HepG2 (cell line): ENCODE measurements around the gene ADGRF1. TPM values are rescaled to one million over a fixed set of nuclear protein-coding genes. Genes with fewer than 3 reads are reported as not detected.

Experiments
- ATRX ChIP-seq: sonication (generic); formaldehyde crosslinking; IDR thresholded peaks from 2 replicates; pipeline ENCODE4 v1.4.0; 2020; ENCODE audit warnings: missing genetic modification reagents, borderline replicate concordance
- BCL6 ChIP-seq: IDR thresholded peaks from 2 replicates; pipeline ENCODE4 v1.6.1; 2016; ENCODE audit warnings: missing genetic modification reagents, missing compliant biosample characterization
- BHLHE40 ChIP-seq: IDR thresholded peaks from 2 replicates; pipeline ENCODE4 v1.6.1; 2011; ENCODE audit warnings: low read length, improper control_type of control experiment
- FOSL2 ChIP-seq: sonication (generic); formaldehyde crosslinking; IDR thresholded peaks from 2 replicates; pipeline ENCODE4 v1.4.0; 2020; ENCODE audit warnings: missing genetic modification reagents
- GPN1 ChIP-seq: sonication (generic); formaldehyde crosslinking; IDR thresholded peaks from 2 replicates; pipeline ENCODE4 v1.5.1; 2020; ENCODE audit warnings: missing genetic modification reagents, borderline replicate concordance
- HNRNPK ChIP-seq: fragments of 200-400 bp; formaldehyde crosslinking; IDR thresholded peaks from 2 replicates; pipeline ENCODE4 v1.6.1; 2018; ENCODE audit warnings: low read length, low read depth, moderate library complexity, mild to moderate bottlenecking; ENCODE audit not compliant: poor library complexity, severe bottlenecking
- HOXD1 ChIP-seq: sonication (generic); formaldehyde crosslinking; IDR thresholded peaks from 2 replicates; pipeline ENCODE4 v1.5.0; 2020; ENCODE audit warnings: missing genetic modification reagents
- NFIC ChIP-seq: IDR thresholded peaks from 2 replicates; pipeline ENCODE4 v1.6.1; 2012; ENCODE audit warnings: mild to moderate bottlenecking, low read length, inconsistent platforms
- NR2C2 ChIP-seq: sonication (generic); formaldehyde crosslinking; IDR thresholded peaks from 2 replicates; pipeline ENCODE4 v1.4.0; 2020; ENCODE audit warnings: missing genetic modification reagents, mild to moderate bottlenecking, moderate library complexity, borderline replicate concordance
- NR2F6 ChIP-seq, 2 experiments: IDR thresholded peaks; 2 replicates each; pipeline ENCODE4 v1.6.1; 2016; ENCODE audit warnings: antibody characterized with exemption in 1 of 2, mild to moderate bottlenecking in 1 of 2
- PATZ1 ChIP-seq: sonication (generic); formaldehyde crosslinking; IDR thresholded peaks from 2 replicates; pipeline ENCODE4 v1.4.0; 2020; ENCODE audit warnings: missing genetic modification reagents
- RBFOX2 ChIP-seq: fragments of 200-400 bp; formaldehyde crosslinking; IDR thresholded peaks from 2 replicates; pipeline ENCODE4 v1.6.1; 2017; ENCODE audit warnings: low read depth, mild to moderate bottlenecking, low read length
- REST ChIP-seq, 2 experiments: IDR thresholded peaks; 2 replicates each; pipeline ENCODE4 v1.6.1; 2011 to 2012; ENCODE audit warnings: low read length in 2 of 2, borderline replicate concordance in 1 of 2, low read depth in 1 of 2, mild to moderate bottlenecking in 1 of 2, moderate library complexity in 1 of 2
- STAG1 ChIP-seq: sonication (generic); formaldehyde crosslinking; IDR thresholded peaks from 2 replicates; pipeline ENCODE4 v1.4.0; 2020; ENCODE audit warnings: missing genetic modification reagents
- TEAD2 ChIP-seq: sonication (generic); formaldehyde crosslinking; IDR thresholded peaks from 2 replicates; pipeline ENCODE4 v1.9.0; 2021; ENCODE audit warnings: missing genetic modification reagents
- ZMAT3 ChIP-seq: sonication (generic); formaldehyde crosslinking; conservative IDR thresholded peaks from 2 replicates; pipeline ENCODE4 v1.7.0; 2021; ENCODE audit warnings: missing genetic modification reagents
- ZNF251 ChIP-seq: sonication (generic); formaldehyde crosslinking; IDR thresholded peaks from 2 replicates; pipeline ENCODE4 v1.9.0; 2021; ENCODE audit warnings: mild to moderate bottlenecking, missing genetic modification reagents
- ZNF333 ChIP-seq: sonication (generic); formaldehyde crosslinking; IDR thresholded peaks from 2 replicates; pipeline ENCODE4 v1.4.0; 2020; ENCODE audit warnings: mild to moderate bottlenecking, missing genetic modification reagents, borderline replicate concordance
- ZNF543 ChIP-seq: sonication (generic); formaldehyde crosslinking; IDR thresholded peaks from 2 replicates; pipeline ENCODE4 v1.4.0; 2020; ENCODE audit warnings: mild to moderate bottlenecking, missing genetic modification reagents
- ZNF549 ChIP-seq: sonication (generic); formaldehyde crosslinking; IDR thresholded peaks from 2 replicates; pipeline ENCODE4 v1.5.0; 2020; ENCODE audit warnings: missing genetic modification reagents
- ZNF552 ChIP-seq: sonication (generic); formaldehyde crosslinking; IDR thresholded peaks from 2 replicates; pipeline ENCODE4 v1.9.0; 2022; ENCODE audit warnings: missing genetic modification reagents, mild to moderate bottlenecking, borderline replicate concordance
- ZNF740 ChIP-seq: sonication (generic); formaldehyde crosslinking; IDR thresholded peaks from 2 replicates; pipeline ENCODE4 v1.4.0; 2020; ENCODE audit warnings: missing genetic modification reagents
- polyA plus RNA-seq, 8 experiments: library from polyadenylated mRNA; depleted of rRNA in 3 of 8; stranded (reverse) in 7 of 8; unstranded in 1 of 8; fragments of >200 nt; fragmentation: Illumina TruSeq in 4 of 8; extraction: Trizol in 4 of 8; gene quantifications; 2 replicates each; pipeline versions ENCODE4 v1.2.1 to v1.2.3, GENCODE V29; 2011 to 2016; ENCODE audit warnings: low read depth in 4 of 8, missing spikeins in 1 of 8, mixed read lengths in 1 of 8; ENCODE audit not compliant: insufficient read depth in 1 of 8
- total RNA-seq, 5 experiments: library from RNA; depleted of rRNA; stranded (reverse); fragments of >200 nt; fragmentation: Illumina TruSeq; extraction: Trizol; gene quantifications; 2 replicates each; pipeline ENCODE4 v1.2.3, GENCODE V29; 2016; ENCODE audit warnings: low read depth in 1 of 5

Gene ADGRF1
- total and polyA plus RNA-seq, 2 of the 13 experiments (the other 11 are each of a cell fraction or from before 2014, with no cell fraction given): not detected

- peak; percentile 86 for TF ChIP-seq NR2C2
- no peak for TF ChIP-seq ATRX
- no peak for TF ChIP-seq HNRNPK
- peak; percentile 93 for TF ChIP-seq HOXD1 (CRISPR knock-in tag)
- peak; percentile 87 for TF ChIP-seq FOSL2
- TF ChIP-seq NFIC: peak; percentile 97
- TF ChIP-seq NR2F6 (IDR thresholded peaks at IDR 0.05): peak; percentile 99
- TF ChIP-seq NR2F6 (CRISPR knock-in tag; IDR thresholded peaks at IDR 0.05): peak; percentile 99
- TF ChIP-seq ZNF552 (CRISPR knock-in tag): 0 out of 2 replicates have a peak, but pooled peaks have one; percentile 40
- peak; percentile 43; the same call in 1 of the 2 replicates for TF ChIP-seq ZMAT3
- peak; percentile 82; the same call in 1 of the 2 replicates for TF ChIP-seq ZNF740 (CRISPR knock-in tag)
- no peak; the same call in 1 of the 2 replicates for TF ChIP-seq RBFOX2
- peak in 1 of 2 experiments; percentile 81; a peak in 2 of 4 replicates for TF ChIP-seq REST (IDR thresholded peaks at IDR 0.05; ENCODE audit: borderline replicate concordance in 1 of 2, low read depth in 1 of 2, low read length in 2 of 2)
- TF ChIP-seq GPN1 (CRISPR knock-in tag): no peak
- TF ChIP-seq ZNF333 (CRISPR knock-in tag): 0 out of 2 replicates have a peak, but pooled peaks have one; percentile 24
- no peak for TF ChIP-seq TEAD2 (CRISPR knock-in tag)
- TF ChIP-seq STAG1: peak; percentile 58
- peak; percentile 98 for TF ChIP-seq BCL6 (CRISPR knock-in tag)
- peak; percentile 97 for TF ChIP-seq ZNF543
- no peak; the same call in 1 of the 2 replicates for TF ChIP-seq BHLHE40
- TF ChIP-seq PATZ1 (CRISPR knock-in tag): peak; percentile 98
- TF ChIP-seq ZNF549: no peak
- TF ChIP-seq ZNF251: 0 out of 2 replicates have a peak, but pooled peaks have one; percentile 79
Observed at GRCh38 chr6:47073125-47074110, 31.3 kb upstream of the ADGRF1 start (continued).
